ENCODE measurements around the gene ABCA8. TPM values are rescaled to one million over a fixed set of nuclear protein-coding genes. Genes with fewer than 3 reads are reported as not detected.
A peak's percentile ranks its signal among the peaks of the same experiment; 100 is the strongest.
"Not testable (repeated sequence)": the region's sequence is repeated elsewhere in the genome, so short reads cannot be mapped to it uniquely, and the experiment has no call there.

ABCA8 gene
- total and polyA plus RNA-seq, 4 donors = 9.7 to 146 (median 52.2) TPM

- Histone ChIP-seq H3K27me3 (ENCODE audit: control insufficient read depth, insufficient read depth, low read length) (no peaks in the 10 kb centered on the region), H3K9me3 (ENCODE audit: control insufficient read depth, insufficient read depth, low read length) (no peaks in the 10 kb centered on the region), H3K4me3 (ENCODE audit: low read depth, low read length) (no peak overlapping the region), H3K36me3 (ENCODE audit: control insufficient read depth, insufficient read depth, low read length) (no peaks in the 10 kb centered on the region), H3K27ac (ENCODE audit: low read depth, low read length) (no peak overlapping the region), H3K4me1 (ENCODE audit: control insufficient read depth, insufficient read depth, low read length) (no peaks in the 10 kb centered on the region)
- DNase-seq (ENCODE audit: low read depth in 4 of 6, low spot score in 6 of 6) = no peak
- 92% methylated on average over 1 of the region's 4 CpGs for WGBS (ENCODE audit: insufficient coverage)
Measured at GRCh38 chr17:68963958-68964357, 8.8 kb upstream of the ABCA8 start.

- Histone ChIP-seq H3K4me1 (ENCODE audit: control insufficient read depth, insufficient read depth, low read length) (no peaks in the 10 kb centered on the region), H3K27ac (ENCODE audit: low read depth, low read length) (no peak overlapping the region), H3K9me3 (ENCODE audit: control insufficient read depth, insufficient read depth, low read length) (no peaks in the 10 kb centered on the region), H3K36me3 (ENCODE audit: control insufficient read depth, insufficient read depth, low read length) (no peaks in the 10 kb centered on the region), H3K27me3 (ENCODE audit: control insufficient read depth, insufficient read depth, low read length) (no peaks in the 10 kb centered on the region), H3K4me3 (ENCODE audit: low read depth, low read length) (no peak overlapping the region)
- DNase-seq (ENCODE audit: low read depth in 4 of 6, low spot score in 6 of 6) = peak in 2 of 6 donors; percentile 58 to 89
- 68% methylated on average over 8 of the region's 9 CpGs for WGBS (ENCODE audit: insufficient coverage)
Measured at GRCh38 chr17:68961214-68961882, 6.2 kb upstream of the ABCA8 start.

- H3K36me3 ChIP-seq (ENCODE audit: control insufficient read depth, insufficient read depth, low read length); H3K4me3 ChIP-seq (ENCODE audit: low read depth, low read length); H3K27me3 ChIP-seq (ENCODE audit: control insufficient read depth, insufficient read depth, low read length); H3K27ac ChIP-seq (ENCODE audit: low read depth, low read length); H3K4me1 ChIP-seq (ENCODE audit: control insufficient read depth, insufficient read depth, low read length); H3K9me3 ChIP-seq (ENCODE audit: control insufficient read depth, insufficient read depth, low read length); DNase-seq (ENCODE audit: low read depth in 4 of 6, low spot score in 6 of 6): not testable (repeated sequence)
- WGBS (ENCODE audit: insufficient coverage) = 100% methylated on average over 1 of the region's 2 CpGs
Measured at GRCh38 chr17:68959117-68959516, 3.9 kb upstream of the ABCA8 start.

DNA sequence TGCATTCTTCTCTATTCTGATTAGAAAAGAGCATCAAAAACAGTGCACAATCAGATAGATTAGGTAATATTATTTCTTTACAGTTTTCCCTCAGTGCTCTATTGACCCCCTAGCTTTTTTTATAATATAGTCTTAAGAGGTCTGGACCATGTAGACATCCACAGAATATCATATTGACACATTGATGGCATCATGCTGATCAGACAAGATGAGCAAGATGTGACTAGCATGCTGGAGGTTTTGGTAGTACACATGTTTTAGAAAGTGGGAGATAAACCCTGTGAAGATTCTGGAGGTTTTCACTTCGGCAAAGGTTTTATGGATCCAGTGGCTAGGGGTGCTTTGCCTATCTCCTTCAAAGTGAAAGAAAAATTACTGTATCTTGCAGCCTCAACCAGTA is 2.8 kb upstream of the ABCA8 start:
- no peak overlapping the region for H3K27ac ChIP-seq (ENCODE audit: low read depth, low read length)
- WGBS (ENCODE audit: insufficient coverage) = no CpG with 5 or more reads among the region's 1 CpG
- no peaks in the 10 kb centered on the region for H3K27me3 ChIP-seq (ENCODE audit: control insufficient read depth, insufficient read depth, low read length)
- no peaks in the 10 kb centered on the region for H3K9me3 ChIP-seq (ENCODE audit: control insufficient read depth, insufficient read depth, low read length)
- no peaks in the 10 kb centered on the region for H3K36me3 ChIP-seq (ENCODE audit: control insufficient read depth, insufficient read depth, low read length)
- H3K4me3 ChIP-seq (ENCODE audit: low read depth, low read length) = no peak overlapping the region
- no peak for DNase-seq (ENCODE audit: low read depth in 4 of 6, low spot score in 6 of 6)
- H3K4me1 ChIP-seq (ENCODE audit: control insufficient read depth, insufficient read depth, low read length) = no peaks in the 10 kb centered on the region

DNA sequence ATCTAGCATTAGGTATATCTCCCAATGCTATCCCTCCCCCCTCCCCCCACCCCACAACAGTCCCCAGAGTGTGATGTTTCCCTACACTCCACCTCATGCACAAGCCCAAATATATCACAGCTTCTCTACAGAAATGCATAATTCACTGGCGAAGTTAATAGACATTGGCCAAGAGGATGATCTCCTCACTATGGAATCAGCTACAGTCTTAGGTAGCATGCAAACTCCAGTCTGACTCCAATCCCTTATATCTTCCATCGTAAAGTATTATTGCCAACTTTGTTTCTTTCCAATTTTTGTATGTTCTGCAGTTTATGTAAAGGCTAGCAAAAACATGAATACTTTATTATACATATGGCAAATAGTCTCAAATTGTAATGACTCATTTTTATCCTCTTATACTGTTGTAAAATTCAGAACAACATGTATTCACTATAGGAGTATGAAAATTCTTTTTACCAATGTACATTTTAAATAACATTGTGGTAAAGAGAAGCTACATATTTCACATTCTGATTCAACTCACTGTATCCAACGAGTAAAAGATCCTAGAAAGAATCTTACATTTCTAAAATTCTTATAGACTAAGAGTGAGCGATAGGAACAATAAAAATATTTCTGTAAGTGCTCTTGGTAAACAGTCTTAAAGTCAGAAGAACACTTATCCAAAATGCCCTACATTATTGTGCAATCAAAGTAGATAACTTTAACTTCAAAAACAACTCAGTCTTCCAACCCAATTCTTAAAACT is 871 bp downstream of the ABCA8 start:
- DNase-seq (ENCODE audit: low read depth in 4 of 6, low spot score in 6 of 6) = no peak
- Histone ChIP-seq H3K27ac (ENCODE audit: low read depth, low read length) (peak overlapping the region; percentile 67), H3K4me1 (ENCODE audit: control insufficient read depth, insufficient read depth, low read length) (no peaks in the 10 kb centered on the region), H3K36me3 (ENCODE audit: control insufficient read depth, insufficient read depth, low read length) (no peaks in the 10 kb centered on the region), H3K27me3 (ENCODE audit: control insufficient read depth, insufficient read depth, low read length) (no peaks in the 10 kb centered on the region), H3K9me3 (ENCODE audit: control insufficient read depth, insufficient read depth, low read length) (no peaks in the 10 kb centered on the region), H3K4me3 (ENCODE audit: low read depth, low read length) (peak overlapping the region; percentile 35)
- WGBS (ENCODE audit: insufficient coverage) = 67% methylated on average over 1 of the region's 4 CpGs

DNA sequence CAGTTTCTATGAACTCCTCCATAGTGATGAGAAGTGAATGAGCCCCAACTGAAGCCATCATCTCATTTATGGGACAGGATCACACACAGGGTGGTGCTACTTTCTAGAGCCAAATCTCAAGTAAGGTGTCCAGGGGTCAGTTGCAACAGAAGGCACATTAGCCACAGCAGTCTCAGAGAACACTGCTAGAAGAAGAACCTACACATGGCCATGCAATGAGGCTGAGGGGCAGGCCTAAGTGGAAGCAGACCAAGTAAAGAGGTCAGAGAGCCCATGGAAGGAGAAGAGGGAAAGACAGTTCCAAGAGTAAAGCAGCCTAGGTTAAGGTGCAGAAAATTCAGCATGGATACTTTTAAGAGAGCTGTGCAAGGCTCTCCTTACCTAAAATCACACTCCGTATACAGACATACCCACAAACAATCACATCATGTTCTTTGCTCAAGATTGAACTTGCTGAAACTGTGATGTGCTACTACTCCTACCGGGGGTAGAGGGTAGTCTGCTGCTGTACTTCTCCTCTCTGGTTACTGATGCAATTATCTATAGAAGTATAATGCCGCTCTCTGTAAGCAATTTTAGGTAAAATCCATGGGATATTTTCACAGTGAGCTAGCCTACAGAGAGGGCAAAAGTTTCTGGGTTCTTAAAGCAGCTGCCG is 1.7 kb downstream of the ABCA8 start:
- WGBS (ENCODE audit: insufficient coverage) = no CpG with 5 or more reads among the region's 4 CpGs
- peak overlapping the region; percentile 35 for H3K4me3 ChIP-seq (ENCODE audit: low read depth, low read length)
- no peak for DNase-seq (ENCODE audit: low read depth in 4 of 6, low spot score in 6 of 6)
- H3K27ac ChIP-seq (ENCODE audit: low read depth, low read length) = peak overlapping the region; percentile 64
- H3K9me3 ChIP-seq (ENCODE audit: control insufficient read depth, insufficient read depth, low read length) = no peaks in the 10 kb centered on the region
- H3K4me1 ChIP-seq (ENCODE audit: control insufficient read depth, insufficient read depth, low read length) = no peaks in the 10 kb centered on the region
- H3K27me3 ChIP-seq (ENCODE audit: control insufficient read depth, insufficient read depth, low read length) = no peaks in the 10 kb centered on the region
- no peaks in the 10 kb centered on the region for H3K36me3 ChIP-seq (ENCODE audit: control insufficient read depth, insufficient read depth, low read length)

GRCh38 chr17:68950725-68951124 is 4.5 kb downstream of the ABCA8 start:
- 73% methylated on average over 1 of the region's 4 CpGs for WGBS (ENCODE audit: insufficient coverage)
- Histone ChIP-seq H3K9me3 (ENCODE audit: control insufficient read depth, insufficient read depth, low read length) (no peaks in the 10 kb centered on the region), H3K4me1 (ENCODE audit: control insufficient read depth, insufficient read depth, low read length) (no peaks in the 10 kb centered on the region), H3K36me3 (ENCODE audit: control insufficient read depth, insufficient read depth, low read length) (no peaks in the 10 kb centered on the region), H3K27me3 (ENCODE audit: control insufficient read depth, insufficient read depth, low read length) (no peaks in the 10 kb centered on the region), H3K4me3 (ENCODE audit: low read depth, low read length) (no peak overlapping the region), H3K27ac (ENCODE audit: low read depth, low read length) (no peak overlapping the region)
- no peak for DNase-seq (ENCODE audit: low read depth in 4 of 6, low spot score in 6 of 6)

DNA sequence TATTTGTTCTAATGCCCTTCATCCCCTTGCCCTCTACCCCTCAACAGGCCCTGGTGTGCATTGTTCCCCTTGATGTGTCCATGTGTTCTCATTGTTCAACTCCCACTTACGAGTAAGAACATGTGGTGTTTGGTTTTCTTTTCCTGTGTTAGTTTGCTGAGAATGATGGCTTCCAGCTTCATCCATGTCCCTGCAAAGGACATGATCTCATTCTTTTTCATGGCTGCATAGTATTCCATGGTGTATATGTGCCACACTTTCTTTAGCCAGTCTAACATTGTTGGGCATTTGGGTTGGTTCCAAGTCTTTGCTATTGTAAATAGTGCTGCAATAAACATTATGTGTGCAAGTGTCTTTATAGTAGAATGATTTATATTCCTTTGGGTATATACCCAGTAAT is 7.3 kb downstream of the ABCA8 start:
- not testable (repeated sequence) for H3K9me3 ChIP-seq (ENCODE audit: control insufficient read depth, insufficient read depth, low read length); DNase-seq (ENCODE audit: low read depth in 4 of 6, low spot score in 6 of 6); H3K4me3 ChIP-seq (ENCODE audit: low read depth, low read length); H3K36me3 ChIP-seq (ENCODE audit: control insufficient read depth, insufficient read depth, low read length); H3K4me1 ChIP-seq (ENCODE audit: control insufficient read depth, insufficient read depth, low read length); H3K27me3 ChIP-seq (ENCODE audit: control insufficient read depth, insufficient read depth, low read length); H3K27ac ChIP-seq (ENCODE audit: low read depth, low read length)
- no CpG with 5 or more reads among the region's 1 CpG for WGBS (ENCODE audit: insufficient coverage)

DNA sequence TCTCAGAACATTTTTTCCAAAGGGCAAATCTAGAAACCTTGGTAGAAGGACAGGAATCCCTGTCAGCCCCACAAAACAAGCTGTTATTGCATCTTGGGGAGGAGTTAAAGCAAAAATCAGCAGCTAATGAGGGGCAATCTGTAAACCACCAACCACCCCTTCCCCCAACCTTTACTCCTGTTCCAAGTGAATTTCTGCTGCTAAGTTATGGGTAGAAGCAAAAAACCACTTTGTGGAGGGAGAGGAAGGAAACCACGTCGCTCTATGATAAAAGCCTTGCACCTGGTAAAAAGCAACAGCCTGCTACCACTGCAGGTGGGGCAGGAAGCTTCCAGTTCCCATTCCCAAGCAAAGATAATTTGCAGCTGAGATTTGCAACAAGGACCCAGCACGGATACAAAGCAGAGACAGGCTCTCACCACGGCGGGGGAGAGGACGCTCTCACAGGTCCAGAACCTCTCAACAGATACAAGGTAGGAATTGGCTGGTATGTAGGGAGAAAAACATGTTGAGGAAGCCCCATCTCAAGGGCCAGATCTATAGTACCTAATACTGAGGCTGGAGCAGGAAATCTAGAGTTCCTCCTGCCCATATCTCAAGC is 10.7 kb downstream of the ABCA8 start:
- Histone ChIP-seq H3K27ac (ENCODE audit: low read depth, low read length) (no peak overlapping the region), H3K9me3 (ENCODE audit: control insufficient read depth, insufficient read depth, low read length) (no peaks in the 10 kb centered on the region), H3K4me3 (ENCODE audit: low read depth, low read length) (no peak overlapping the region), H3K36me3 (ENCODE audit: control insufficient read depth, insufficient read depth, low read length) (no peaks in the 10 kb centered on the region), H3K27me3 (ENCODE audit: control insufficient read depth, insufficient read depth, low read length) (no peaks in the 10 kb centered on the region), H3K4me1 (ENCODE audit: control insufficient read depth, insufficient read depth, low read length) (no peaks in the 10 kb centered on the region)
- no peak for DNase-seq (ENCODE audit: low read depth in 4 of 6, low spot score in 6 of 6)
- WGBS (ENCODE audit: insufficient coverage) = 80% methylated on average over 6 of the region's 6 CpGs
